GM12878 (cell line): ENCODE data around the gene FUZ. TPM values are rescaled to one million over a fixed set of nuclear protein-coding genes. Genes with fewer than 3 reads are reported as not detected.

Experiments used
- ATAC-seq: fragments of 200-7000 bp; cut with Tn5 transposase; 3 replicates; pipeline ENCODE4 v1.9.1; 2020; ENCODE audit warnings: mild to moderate bottlenecking, moderate library complexity
- BruUV-seq: library from RNA; stranded (reverse); fragments of 400-500 nt; replicated peaks from 2 replicates; lab custom pipeline; 2021; lab: Mats Ljungman, UMichigan
- CTCF ChIA-PET: fragments of 300-600 bp; sonication (Branson Sonifier 250); formaldehyde crosslinking; extraction: SDS; loops from one replicate; lab custom pipeline; 2021; ENCODE audit warnings: inconsistent platforms; lab: Yijun Ruan, JAX
- POLR2A ChIA-PET: fragments of 350-600 bp; formaldehyde crosslinking; extraction: SDS; loops from one replicate; lab custom pipeline; 2021; ENCODE audit warnings: inconsistent platforms; lab: Charles Lee
- RAD21 ChIA-PET: fragments of 300-600 bp; sonication (Branson Sonifier 250); formaldehyde crosslinking; loops from one replicate; lab custom pipeline; 2023; ENCODE audit warnings: antibody characterized with exemption; ENCODE audit not compliant: unreplicated experiment; lab: Charles Lee
- SMC1A ChIA-PET: fragments of 300-600 bp; sonication (Branson Sonifier 250); formaldehyde crosslinking; loops from one replicate; lab custom pipeline; 2023; ENCODE audit not compliant: unreplicated experiment, uncharacterized antibody; lab: Charles Lee
- DNase-seq: peaks from one replicate; pipeline ENCODE4 v3.0.0-alpha.2; 2011; ENCODE audit warnings: low read depth, low spot score
- FAIRE-seq: peaks from 3 replicates; lab custom pipeline; 2011; peaks lifted over from hg19 to GRCh38; lab: Jason Lieb, UNC
- H2AFZ ChIP-seq: 2 replicates; pipeline ENCODE4 v1.6.0; 2011; ENCODE audit warnings: low read depth, low read length, control low read depth; ENCODE audit not compliant: control insufficient read depth
- H3K27ac ChIP-seq: 2 replicates; pipeline ENCODE4 v1.5.1; 2011; ENCODE audit warnings: control low read depth; ENCODE audit not compliant: control insufficient read depth, insufficient read depth
- H3K27me3 ChIP-seq, 2 experiments: replicated peaks in 1 of 2; 2 replicates each; pipeline versions ENCODE4 v1.6.0 to v1.6.1; 2011; ENCODE audit warnings: low read length in 1 of 2; ENCODE audit not compliant: control insufficient read depth in 2 of 2, insufficient read depth in 2 of 2
- H3K36me3 ChIP-seq, 2 experiments: 2 replicates each; pipeline ENCODE4 v1.5.1; 2011; ENCODE audit warnings: low read length in 1 of 2; ENCODE audit not compliant: control insufficient read depth in 2 of 2, insufficient read depth in 2 of 2
- H3K4me1 ChIP-seq: 2 replicates; pipeline ENCODE4 v1.6.1; 2011; ENCODE audit warnings: mild to moderate bottlenecking, low read length, moderate library complexity, mixed read lengths; ENCODE audit not compliant: control insufficient read depth, insufficient read depth
- H3K4me2 ChIP-seq: 2 replicates; pipeline ENCODE4 v1.6.0; 2011; ENCODE audit warnings: control low read depth; ENCODE audit not compliant: control insufficient read depth, insufficient read depth
- H3K4me3 ChIP-seq: fragments of 200-600 bp; sonication (generic); 2 replicates; pipeline ENCODE4 v1.5.1; 2016
- H3K79me2 ChIP-seq: 2 replicates; pipeline ENCODE4 v1.6.0; 2011; ENCODE audit warnings: low read length; ENCODE audit not compliant: control insufficient read depth, insufficient read depth
- H3K9ac ChIP-seq: 2 replicates; pipeline ENCODE4 v1.8.0; 2011; ENCODE audit warnings: low read length, control low read depth, mixed read lengths; ENCODE audit not compliant: control insufficient read depth, insufficient read depth
- H3K9me3 ChIP-seq: replicated peaks from 3 replicates; pipeline ENCODE4 v1.5.1; 2011; ENCODE audit warnings: mild to moderate bottlenecking, low read length; ENCODE audit not compliant: control insufficient read depth, insufficient read depth
- H4K20me1 ChIP-seq: 2 replicates; pipeline ENCODE4 v1.6.0; 2011; ENCODE audit not compliant: control insufficient read depth, insufficient read depth
- BCL3 ChIP-seq: IDR thresholded peaks from 2 replicates; pipeline ENCODE4 v1.6.1; 2011; ENCODE audit warnings: borderline replicate concordance, low read depth, mild to moderate bottlenecking, moderate library complexity, low read length; ENCODE audit not compliant: insufficient read depth, poor library complexity, severe bottlenecking
- CHD2 ChIP-seq: IDR thresholded peaks from 2 replicates; pipeline ENCODE4 v1.6.1; 2011; ENCODE audit warnings: low read depth, low read length, improper control_type of control experiment, borderline replicate concordance
- CTCF ChIP-seq, 3 experiments: IDR thresholded peaks in 2 of 3; conservative IDR thresholded peaks in 1 of 3; 2 replicates each; pipeline ENCODE4 v1.5.1; 2011; ENCODE audit warnings: low read depth in 3 of 3, low read length in 3 of 3, mild to moderate bottlenecking in 3 of 3, control low read depth in 2 of 3, moderate library complexity in 2 of 3, inconsistent platforms in 1 of 3, mixed read lengths in 1 of 3; ENCODE audit not compliant: control insufficient read depth in 2 of 3, insufficient read depth in 1 of 3; ENCODE audit errors: extremely low read depth in 1 of 3
- FOXM1 ChIP-seq: IDR thresholded peaks from 2 replicates; pipeline ENCODE4 v1.6.1; 2012; ENCODE audit warnings: low read depth, mild to moderate bottlenecking, inconsistent platforms, low read length, moderate library complexity
- IRF5 ChIP-seq: fragments of 450-650 bp; IDR thresholded peaks from 2 replicates; pipeline ENCODE4 v1.6.1; 2017; ENCODE audit warnings: borderline replicate concordance
- MEF2B ChIP-seq: fragments of 450-650 bp; IDR thresholded peaks from 2 replicates; pipeline ENCODE4 v1.6.1; 2018; ENCODE audit warnings: mild to moderate bottlenecking, moderate library complexity; ENCODE audit not compliant: partially characterized antibody, poor library complexity, severe bottlenecking
- MYC ChIP-seq: IDR thresholded peaks from 2 replicates; pipeline ENCODE4 v1.6.1; 2011; ENCODE audit warnings: mild to moderate bottlenecking, low read length, moderate library complexity, inconsistent platforms; ENCODE audit not compliant: insufficient read depth, insufficient replicate concordance, insufficient read length, severe bottlenecking
- POLR2A ChIP-seq: IDR thresholded peaks from 2 replicates; pipeline ENCODE4 v1.6.1; 2011; ENCODE audit warnings: low read depth, mild to moderate bottlenecking, low read length
- SIN3A ChIP-seq: IDR thresholded peaks from 2 replicates; pipeline ENCODE4 v1.6.1; 2012; ENCODE audit warnings: low read depth, low read length, improper control_type of control experiment
- SKIL ChIP-seq: fragments of 450-650 bp; IDR thresholded peaks from 2 replicates; pipeline ENCODE4 v1.6.1; 2017; ENCODE audit warnings: mild to moderate bottlenecking, low read depth, inconsistent platforms; ENCODE audit not compliant: poor library complexity, severe bottlenecking
- SMC3 ChIP-seq: IDR thresholded peaks from 2 replicates; pipeline ENCODE4 v1.6.1; 2011; ENCODE audit warnings: low read length, improper control_type of control experiment, borderline replicate concordance
- SPI1 ChIP-seq: IDR thresholded peaks from 2 replicates; pipeline ENCODE4 v1.6.1; 2011; ENCODE audit warnings: low read depth, mild to moderate bottlenecking, low read length, moderate library complexity, borderline replicate concordance; ENCODE audit not compliant: insufficient read depth
- TCF12 ChIP-seq: IDR thresholded peaks from 2 replicates; pipeline ENCODE4 v1.6.1; 2011; ENCODE audit warnings: low read depth, mild to moderate bottlenecking, low read length
- USF2 ChIP-seq: IDR thresholded peaks from 2 replicates; pipeline ENCODE4 v1.6.1; 2011; ENCODE audit warnings: low read depth, low read length, improper control_type of control experiment, borderline replicate concordance
- ZNF217 ChIP-seq: fragments of 450-650 bp; IDR thresholded peaks from 2 replicates; pipeline ENCODE4 v1.6.1; 2017; ENCODE audit warnings: antibody characterized with exemption, mild to moderate bottlenecking
- ZNF622 ChIP-seq: fragments of 450-650 bp; IDR thresholded peaks from 2 replicates; pipeline ENCODE4 v1.6.1; 2017; ENCODE audit warnings: mild to moderate bottlenecking, inconsistent platforms
- WGBS: methylation state at CpG from one replicate; pipeline ENCODE4 v1.1.6; 2016; ENCODE audit warnings: low lambda C conversion rate; ENCODE audit not compliant: insufficient replicate concordance, insufficient coverage; ENCODE audit errors: missing lambda C conversion rate; 5-methylcytosine and 5-hydroxymethylcytosine counted together
- in situ Hi-C: fragments of 300-500 bp; cut with MboI; formaldehyde crosslinking; loops from 9 replicates; pipeline ENCODE4 v1.14.3; 2018; ENCODE audit warnings: mixed read lengths
- intact Hi-C: fragments of 100-400 bp; cut with micrococcal nuclease; formaldehyde crosslinking; loops from one replicate; pipeline ENCODE4 v1.14.2; 2022; ENCODE audit not compliant: unreplicated experiment
- polyA plus RNA-seq, 11 experiments: library from polyadenylated mRNA; depleted of rRNA in 4 of 11; unstranded in 6 of 11; stranded (reverse) in 5 of 11; fragments of >200 nt; fragmentation: Nextera tagmentation in 4 of 11; fragmentation: Illumina TruSeq in 1 of 11; extraction: Ambion mirVana in 4 of 11; extraction: Trizol in 1 of 11; gene quantifications; 1 replicate in 1 of 11; 2 replicates in 10 of 11; pipeline versions ENCODE4 v1.2.1 to v1.2.3, GENCODE V29; 2011 to 2016; ENCODE audit warnings: inconsistent platforms in 2 of 11, missing spikeins in 2 of 11, low read depth in 1 of 11
- total RNA-seq, 4 experiments: library from RNA; depleted of rRNA in 3 of 4; stranded (reverse); fragments of >200 nt in 3 of 4; fragmentation: Illumina TruSeq in 1 of 4; extraction: Trizol in 1 of 4; gene quantifications; 2 replicates each; pipeline versions ENCODE4 v1.2.1 to v1.2.3, GENCODE V29; 2013 to 2021

FUZ gene
- total and polyA plus RNA-seq, 10 of the 15 experiments (the other 5 are each of a cell fraction or from before 2014, with no cell fraction given), result 0.18 to 11.5 (median 8.8) TPM

- Histone ChIP-seq H3K9me3 (no peaks in the 10 kb centered on the region), H3K36me3 (peaks cover 12 to 22% of the 10 kb centered on the region in 2 experiments), H3K27ac (no peak overlapping the region), H4K20me1 (peaks cover 3% of the 10 kb centered on the region), H3K4me3 (no peak overlapping the region), H3K4me1 (no peaks in the 10 kb centered on the region), H3K27me3 (no peaks in the 10 kb centered on the region), H2AFZ (no peak overlapping the region), H3K4me2 (no peak overlapping the region), H3K9ac (no peak overlapping the region), H3K79me2 (no peaks in the 10 kb centered on the region)
- no peak for FAIRE-seq
- WGBS, result 81% methylated on average over 8 of the region's 8 CpGs
- no peak for ATAC-seq
- SMC1A ChIA-PET, result no interaction called here
- in situ Hi-C loops (no loop called here), intact Hi-C loops (no loop called here)
- POLR2A ChIA-PET, result interaction anchor here (1.1 kb wide), 1 partner anchor 82 kb away, joined by 5 read pairs; no protein-coding TSS in a partner anchor
- DNase-seq, result no peak
- RAD21 ChIA-PET, result no interaction called here
- no peak for TF ChIP-seq BCL3
- TF ChIP-seq CHD2, result no peak
- no peak for TF ChIP-seq SIN3A
- no peak for TF ChIP-seq ZNF217
- no peak for TF ChIP-seq CTCF (IDR thresholded peaks at IDR 0.05 in 2 of 3, conservative IDR thresholded peaks at IDR 0.05 in 1 of 3; ENCODE audit: control insufficient read depth in 2 of 3, extremely low read depth in 1 of 3, insufficient read depth in 1 of 3, low read depth in 3 of 3, low read length in 3 of 3)
- TF ChIP-seq IRF5, result no peak
- no peak for TF ChIP-seq MYC
- TF ChIP-seq SKIL, result no peak
- TF ChIP-seq FOXM1, result no peak
- no peak for TF ChIP-seq ZNF622
- TF ChIP-seq USF2, result no peak
- no peak for TF ChIP-seq TCF12
- TF ChIP-seq POLR2A, result no peak
- no peak for TF ChIP-seq SPI1
- TF ChIP-seq MEF2B, result no peak
- TF ChIP-seq SMC3, result no peak
- CTCF ChIA-PET, result no interaction called here
- BruUV-seq, result no TSS peak
Measured at GRCh38 chr19:49829200-49829599, 16.1 kb upstream of the FUZ start.
